ENCODE results near the gene MFSD8. TPM values are rescaled to one million over a fixed set of nuclear protein-coding genes. Genes with fewer than 3 reads are reported as not detected.
A peak's percentile ranks its signal among the peaks of the same experiment; 100 is the strongest.
"Not testable (repeated sequence)": the region's sequence is repeated elsewhere in the genome, so short reads cannot be mapped to it uniquely, and the experiment has no call there.

MFSD8 gene
- total and polyA plus RNA-seq, 2 donors from 2014 or later: 6.6 to 20.5 TPM

- Histone ChIP-seq H3K36me3 (ENCODE audit: control insufficient read depth in 2 of 3, insufficient read depth in 3 of 3, low read length in 3 of 3) (no peaks in the 10 kb centered on the region), H3K9me3 (ENCODE audit: control insufficient read depth in 2 of 3, insufficient read depth in 1 of 3, low read length in 3 of 3) (no peaks in the 10 kb centered on the region), H3K27me3 (ENCODE audit: control insufficient read depth, insufficient read depth, low read length) (no peaks in the 10 kb centered on the region), H3K27ac (ENCODE audit: low read depth in 2 of 2, low read length in 2 of 2) (peak overlapping the region; percentile 97 to 99), H3K9ac (ENCODE audit: low read length in 3 of 3) (peak overlapping the region; percentile 48 to 97 (median 91)), H3K4me1 (ENCODE audit: control insufficient read depth in 2 of 3, insufficient read depth in 2 of 3, low read depth in 1 of 3, low read length in 3 of 3) (peaks cover 2 to 4% (median 3%) of the 10 kb centered on the region in 3 donors), H3K4me3 (ENCODE audit: low read length in 3 of 3) (peak overlapping the region; percentile 66 to 99 (median 87))
- FAIRE-seq (no peak), DNase-seq (peak; percentile 70 to 84 (median 78))
- intact Hi-C loops (cut with DNase I): no loop called here
- TF ChIP-seq CTCF (IDR thresholded peaks at IDR 0.05; ENCODE audit: borderline replicate concordance, extremely low read depth, insufficient read depth): no peak
Measured at GRCh38 chr4:127965803-127966175, 816 bp upstream of the MFSD8 start.

GRCh38 chr4:127964426-127965061 lies 429 bp downstream of the MFSD8 start:
- H3K27me3 ChIP-seq (ENCODE audit: control insufficient read depth, insufficient read depth, low read length); FAIRE-seq; H3K9me3 ChIP-seq (ENCODE audit: control insufficient read depth in 2 of 3, insufficient read depth in 1 of 3, low read length in 3 of 3); DNase-seq; intact Hi-C loops (cut with DNase I); H3K4me1 ChIP-seq (ENCODE audit: control insufficient read depth in 2 of 3, insufficient read depth in 2 of 3, low read depth in 1 of 3, low read length in 3 of 3); H3K36me3 ChIP-seq (ENCODE audit: control insufficient read depth in 2 of 3, insufficient read depth in 3 of 3, low read length in 3 of 3): not testable (repeated sequence)
- peak overlapping the region; percentile 66 to 99 (median 87) for H3K4me3 ChIP-seq (ENCODE audit: low read length in 3 of 3)
- H3K27ac ChIP-seq (ENCODE audit: low read depth in 2 of 2, low read length in 2 of 2): peak overlapping the region; percentile 97 to 99
- H3K9ac ChIP-seq (ENCODE audit: low read length in 3 of 3): peak overlapping the region; percentile 48 to 91 (median 91)

GRCh38 chr4:127963633-127964398 lies 1.2 kb downstream of the MFSD8 start:
- H3K4me3 ChIP-seq (ENCODE audit: low read length in 3 of 3); H3K4me1 ChIP-seq (ENCODE audit: control insufficient read depth in 2 of 3, insufficient read depth in 2 of 3, low read depth in 1 of 3, low read length in 3 of 3); H3K27ac ChIP-seq (ENCODE audit: low read depth in 2 of 2, low read length in 2 of 2); H3K9me3 ChIP-seq (ENCODE audit: control insufficient read depth in 2 of 3, insufficient read depth in 1 of 3, low read length in 3 of 3); FAIRE-seq; intact Hi-C loops (cut with DNase I); H3K9ac ChIP-seq (ENCODE audit: low read length in 3 of 3); H3K27me3 ChIP-seq (ENCODE audit: control insufficient read depth, insufficient read depth, low read length); H3K36me3 ChIP-seq (ENCODE audit: control insufficient read depth in 2 of 3, insufficient read depth in 3 of 3, low read length in 3 of 3): not testable (repeated sequence)
- DNase-seq: peak in 2 of 5 donors; percentile 3 to 37

GRCh38 chr4:127959794-127960193 lies 5.2 kb downstream of the MFSD8 start:
- Histone ChIP-seq H3K4me3 (ENCODE audit: low read length in 3 of 3) (no peak overlapping the region), H3K9ac (ENCODE audit: low read length in 3 of 3) (no peak overlapping the region), H3K4me1 (ENCODE audit: control insufficient read depth in 2 of 3, insufficient read depth in 2 of 3, low read depth in 1 of 3, low read length in 3 of 3) (no peaks in the 10 kb centered on the region), H3K9me3 (ENCODE audit: control insufficient read depth in 2 of 3, insufficient read depth in 1 of 3, low read length in 3 of 3) (no peaks in the 10 kb centered on the region), H3K27ac (ENCODE audit: low read depth in 2 of 2, low read length in 2 of 2) (no peak overlapping the region), H3K27me3 (ENCODE audit: control insufficient read depth, insufficient read depth, low read length) (no peaks in the 10 kb centered on the region), H3K36me3 (ENCODE audit: control insufficient read depth in 2 of 3, insufficient read depth in 3 of 3, low read length in 3 of 3) (no peaks in the 10 kb centered on the region)
- FAIRE-seq: no peak
- TF ChIP-seq CTCF (IDR thresholded peaks at IDR 0.05; ENCODE audit: borderline replicate concordance, extremely low read depth, insufficient read depth): no peak
- no peak for DNase-seq
- intact Hi-C loops (cut with DNase I): no loop called here

Data from kidney (tissue), 14 donors.